ENCODE data around the gene EHBP1L1. TPM values are rescaled to one million over a fixed set of nuclear protein-coding genes. Genes with fewer than 3 reads are reported as not detected.
A peak's percentile ranks its signal among the peaks of the same experiment; 100 is the strongest.

EHBP1L1 gene
- total RNA-seq, 1 donor from 2014 or later, result 4.7 TPM

GRCh38 chr11:65578134-65578533, 2.3 kb downstream of the EHBP1L1 start:
- H3K79me2 ChIP-seq (ENCODE audit: low read depth), result peaks cover 5% of the 10 kb centered on the region
- no peak overlapping the region for H3K27ac ChIP-seq
- H3K36me3 ChIP-seq, result no peaks in the 10 kb centered on the region
- no peaks in the 10 kb centered on the region for H3K9me3 ChIP-seq (ENCODE audit: low read depth)
- TF ChIP-seq EZH2 (IDR thresholded peaks at IDR 0.05) (no peak), EZH2phosphoT487 (IDR thresholded peaks at IDR 0.05) (no peak), CTCF (IDR thresholded peaks at IDR 0.05) (no peak)
- H3K9me3 Mint-ChIP-seq, result no peaks in the 10 kb centered on the region
- DNase-seq (ENCODE audit: low spot score), result no peak
- H3K27ac Mint-ChIP-seq, result peak overlapping the region; percentile 35
- no peak overlapping the region for H3K4me2 ChIP-seq
- no peak overlapping the region for H3K9ac ChIP-seq
- H4K20me1 ChIP-seq (ENCODE audit: low read depth), result peaks cover 34% of the 10 kb centered on the region
- peaks cover 29% of the 10 kb centered on the region for H3K27me3 Mint-ChIP-seq (ENCODE audit: insufficient read depth, low read depth)
- H3K36me3 Mint-ChIP-seq, result peaks cover 8% of the 10 kb centered on the region
- H3K27me3 ChIP-seq, result peaks cover 66% of the 10 kb centered on the region
- peak overlapping the region; percentile 31 for H3K4me3 Mint-ChIP-seq
- peaks cover 30% of the 10 kb centered on the region for H3K4me1 Mint-ChIP-seq
- no peak overlapping the region for H2AFZ ChIP-seq (replicated peaks)
- H3F3A ChIP-seq (ENCODE audit: low read depth), result peaks cover 31% of the 10 kb centered on the region
- H3K4me1 ChIP-seq, result peaks cover 9% of the 10 kb centered on the region
- H3K4me3 ChIP-seq, result no peak overlapping the region

GRCh38 chr11:65578667-65579066, 2.8 kb downstream of the EHBP1L1 start:
- Histone ChIP-seq H3K36me3 (no peaks in the 10 kb centered on the region), H3K27ac (no peak overlapping the region), H3K4me3 (no peak overlapping the region), H3K4me1 (peaks cover 7% of the 10 kb centered on the region), H2AFZ (replicated peaks) (no peak overlapping the region), H3K79me2 (ENCODE audit: low read depth) (no peaks in the 10 kb centered on the region), H4K20me1 (ENCODE audit: low read depth) (peaks cover 29% of the 10 kb centered on the region), H3K4me2 (no peak overlapping the region), H3K27me3 (peaks cover 72% of the 10 kb centered on the region), H3F3A (ENCODE audit: low read depth) (peaks cover 26% of the 10 kb centered on the region), H3K9ac (no peak overlapping the region), H3K9me3 (ENCODE audit: low read depth) (no peaks in the 10 kb centered on the region)
- Mint-ChIP-seq H3K27ac (peak overlapping the region; percentile 35), H3K4me1 (peaks cover 29% of the 10 kb centered on the region), H3K36me3 (peaks cover 8% of the 10 kb centered on the region), H3K9me3 (no peaks in the 10 kb centered on the region), H3K4me3 (peak overlapping the region; percentile 31), H3K27me3 (ENCODE audit: insufficient read depth, low read depth) (peaks cover 29% of the 10 kb centered on the region)
- DNase-seq (ENCODE audit: low spot score), result no peak
- TF ChIP-seq CTCF (IDR thresholded peaks at IDR 0.05) (no peak), EZH2phosphoT487 (IDR thresholded peaks at IDR 0.05) (no peak), EZH2 (IDR thresholded peaks at IDR 0.05) (no peak)

GRCh38 chr11:65579291-65579690, 3.4 kb downstream of the EHBP1L1 start:
- Mint-ChIP-seq H3K36me3 (peaks cover 8% of the 10 kb centered on the region), H3K9me3 (no peaks in the 10 kb centered on the region), H3K4me3 (no peak overlapping the region), H3K27me3 (ENCODE audit: insufficient read depth, low read depth) (peaks cover 29% of the 10 kb centered on the region), H3K4me1 (peaks cover 31% of the 10 kb centered on the region), H3K27ac (no peak overlapping the region)
- peaks cover 73% of the 10 kb centered on the region for H3K27me3 ChIP-seq
- no peak overlapping the region for H3K9ac ChIP-seq
- H3K36me3 ChIP-seq, result no peaks in the 10 kb centered on the region
- H4K20me1 ChIP-seq (ENCODE audit: low read depth), result peaks cover 25% of the 10 kb centered on the region
- H3K79me2 ChIP-seq (ENCODE audit: low read depth), result no peaks in the 10 kb centered on the region
- no peak for TF ChIP-seq EZH2 (IDR thresholded peaks at IDR 0.05)
- no peak for TF ChIP-seq EZH2phosphoT487 (IDR thresholded peaks at IDR 0.05)
- no peak for TF ChIP-seq CTCF (IDR thresholded peaks at IDR 0.05)
- H3K4me2 ChIP-seq, result no peak overlapping the region
- no peak overlapping the region for H2AFZ ChIP-seq (replicated peaks)
- H3K27ac ChIP-seq, result no peak overlapping the region
- DNase-seq (ENCODE audit: low spot score), result no peak
- no peak overlapping the region for H3K4me3 ChIP-seq
- peaks cover 22% of the 10 kb centered on the region for H3F3A ChIP-seq (ENCODE audit: low read depth)
- peaks cover 6% of the 10 kb centered on the region for H3K4me1 ChIP-seq
- H3K9me3 ChIP-seq (ENCODE audit: low read depth), result no peaks in the 10 kb centered on the region

All from neural progenitor cell (in vitro differentiated cells).